ENCODE measurements around the gene DRC7. TPM values are rescaled to one million over a fixed set of nuclear protein-coding genes. Genes with fewer than 3 reads are reported as not detected.

The DRC7 gene
- total RNA-seq, 1 experiment from 2014 or later = 0.72 TPM

DNA sequence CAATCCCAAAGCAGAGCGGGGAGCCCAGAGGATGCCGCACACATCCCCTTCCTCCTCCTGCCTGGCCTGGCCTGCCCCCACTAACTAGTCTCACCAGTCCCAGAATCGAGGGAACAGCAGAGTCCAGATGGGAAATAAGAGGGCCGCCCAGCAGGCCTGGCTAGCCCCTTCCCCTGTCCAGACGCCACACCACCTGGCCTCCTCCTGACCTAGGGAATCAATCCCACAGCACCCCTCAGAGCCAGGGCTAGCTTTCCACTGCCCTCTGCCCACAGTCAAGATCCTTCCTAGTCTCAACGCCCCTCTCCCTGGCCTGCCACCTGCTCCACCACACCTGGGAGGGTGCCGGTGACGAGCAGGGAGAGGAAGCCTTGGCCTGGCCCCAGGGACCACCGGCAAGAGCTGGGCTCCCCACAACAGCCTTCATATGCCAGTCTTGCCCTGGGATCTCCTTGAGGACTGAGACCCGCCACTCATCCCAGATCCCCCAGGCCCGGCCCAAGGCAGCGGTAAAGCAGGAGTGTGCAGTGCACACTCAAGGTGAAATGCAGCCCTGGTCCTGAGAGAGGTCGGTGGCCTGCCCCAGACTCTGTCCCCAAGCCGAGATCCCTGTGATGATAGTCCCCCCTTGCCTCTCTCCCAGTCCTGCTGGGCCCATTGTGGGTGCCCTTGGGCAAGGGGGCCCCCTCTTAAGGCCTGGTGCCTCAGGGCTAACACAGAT is 68.8 kb downstream of the DRC7 start:
- H4K5ac ChIP-seq (ENCODE audit: insufficient read length, low read depth, low read length) = no peak overlapping the region
- Mint-ChIP-seq H3K4me1 (peaks cover 6 to 30% of the 10 kb centered on the region in 2 experiments), H3K36me3 (ENCODE audit: insufficient read depth in 1 of 3, low read depth in 3 of 3) (peaks cover 4 to 5% (median 5%) of the 10 kb centered on the region in 3 experiments; a peak in 3 of 7 replicates), H3K4me3 (0 out of 5 replicates have a peak overlapping the region, but pooled peaks of 1 of the 2 experiments have one; percentile 9), H3K9me3 (no peaks in the 10 kb centered on the region), H3K27ac (peak overlapping the region in 2 of 3 experiments; percentile 19 to 56; a peak in 2 of 7 replicates), H3K27me3 (ENCODE audit: low read depth) (no peaks in the 10 kb centered on the region; the same call in 1 of the 2 replicates)
- no peaks in the 10 kb centered on the region for H3K79me2 ChIP-seq (ENCODE audit: insufficient read depth, low read length)
- no peak overlapping the region for H3K23ac ChIP-seq (ENCODE audit: insufficient read length, low read depth, low read length)
- H3K4ac ChIP-seq (ENCODE audit: low read depth, low read length) = no peak overlapping the region
- no peak overlapping the region for H3K56ac ChIP-seq (ENCODE audit: insufficient read length, low read depth, low read length)
- H3K4me1 ChIP-seq (ENCODE audit: insufficient read depth, low read length) = peaks cover 4% of the 10 kb centered on the region; the same call in 1 of the 2 replicates
- no peaks in the 10 kb centered on the region for H3K79me1 ChIP-seq (ENCODE audit: insufficient read depth, low read depth, low read length, poor library complexity, severe bottlenecking)
- no peak for TF ChIP-seq CTCF (conservative IDR thresholded peaks at IDR 0.05)
- no peak overlapping the region for H4K91ac ChIP-seq (ENCODE audit: insufficient read length, low read depth, low read length)
- H3K27ac ChIP-seq (ENCODE audit: insufficient read length, low read depth, low read length) = no peak overlapping the region
- H2BK20ac ChIP-seq (ENCODE audit: low read depth, low read length, poor library complexity, severe bottlenecking) = no peak overlapping the region
- no peak overlapping the region for H2BK12ac ChIP-seq (ENCODE audit: insufficient read length, low read depth, low read length)
- H2AK5ac ChIP-seq (ENCODE audit: insufficient read length, low read length) = no peak overlapping the region
- no peaks in the 10 kb centered on the region for H3K23me2 ChIP-seq (ENCODE audit: insufficient read length, low read depth, low read length, poor library complexity, severe bottlenecking)
- DNase-seq = no peak
- no peak overlapping the region for H2BK5ac ChIP-seq (ENCODE audit: insufficient read length, low read length)
- no peak overlapping the region for H3K14ac ChIP-seq (ENCODE audit: insufficient read depth, low read length)
- H4K20me1 ChIP-seq (ENCODE audit: control insufficient read depth, insufficient read depth, insufficient read length) = peaks cover 3% of the 10 kb centered on the region
- H3K27me3 ChIP-seq (ENCODE audit: insufficient read depth, low read length) = no peaks in the 10 kb centered on the region
- no peaks in the 10 kb centered on the region for H3K9me3 ChIP-seq (ENCODE audit: control insufficient read depth, low read depth, low read length)
- WGBS (ENCODE audit: extremely low coverage, insufficient read length, low lambda C conversion rate) = no CpG with 5 or more reads among the region's 14 CpGs
- no peak overlapping the region for H3K18ac ChIP-seq (ENCODE audit: insufficient read length, low read depth, low read length)
- H2AFZ ChIP-seq (ENCODE audit: low read length) = no peak overlapping the region
- no peak overlapping the region for H3K4me2 ChIP-seq (ENCODE audit: insufficient read depth, insufficient read length, low read length)
- no peak overlapping the region for H3K9ac ChIP-seq (ENCODE audit: extremely low read depth, insufficient read length, low read length)
- no peak overlapping the region for H2BK120ac ChIP-seq (ENCODE audit: low read depth, low read length, poor library complexity, severe bottlenecking)
- H4K8ac ChIP-seq (replicated peaks; ENCODE audit: insufficient read length, low read depth, low read length) = no peak overlapping the region
- no peak overlapping the region for H3T11ph ChIP-seq (ENCODE audit: low read length)
- no peak overlapping the region for H2BK15ac ChIP-seq (ENCODE audit: low read depth, low read length)
